GM19351 (cell line): ENCODE results near the gene PARS2.

ENCODE experiments used
- ATAC-seq: cut with Tn5 transposase; IDR thresholded peaks from one replicate; pipeline ENCODE4 v1.9.1; 2021; ENCODE audit warnings: mild to moderate bottlenecking, moderate library complexity; ENCODE audit not compliant: unreplicated experiment

The PARS2 gene

DNA sequence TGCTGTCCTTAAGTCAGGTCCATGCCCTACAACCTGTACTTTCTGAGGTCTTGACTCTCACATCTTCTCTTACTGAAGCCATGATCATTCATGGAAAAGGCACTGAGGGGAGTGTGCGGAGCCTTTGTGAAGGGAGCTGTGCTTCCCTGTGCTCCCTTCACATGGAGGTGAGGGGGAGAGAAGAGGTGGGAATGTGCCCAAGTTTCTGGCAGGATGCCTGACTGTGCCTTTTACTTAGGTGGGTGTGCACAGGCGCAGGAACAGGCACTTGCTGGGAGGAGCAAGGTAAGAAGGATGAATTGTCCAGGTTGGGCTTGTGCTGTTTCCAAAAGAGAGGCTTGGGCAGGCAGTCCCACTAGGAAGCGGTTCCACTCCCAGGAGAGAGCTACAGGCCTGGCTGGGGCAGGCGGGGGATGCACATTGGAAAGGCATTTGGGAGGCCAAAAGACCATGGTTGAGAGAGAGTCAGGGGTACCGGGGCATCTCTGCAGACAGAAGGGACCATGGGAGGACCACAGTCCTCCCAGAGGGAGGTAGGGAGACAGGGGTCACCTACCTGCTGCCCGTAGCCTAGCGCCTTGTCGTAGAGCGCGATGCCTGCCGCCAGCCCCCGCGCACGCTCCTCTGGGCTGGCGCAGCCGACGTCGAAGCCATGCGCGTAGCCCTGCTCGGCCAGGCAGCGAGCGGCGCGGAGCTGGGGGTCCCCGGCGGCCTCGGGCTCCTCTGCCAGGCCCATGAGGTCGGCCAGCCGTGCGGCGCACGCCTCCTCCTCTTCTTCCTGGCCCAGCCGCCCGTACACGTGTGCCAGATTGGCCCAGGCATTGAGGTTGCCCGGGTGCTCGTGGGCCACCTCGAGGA, 35.9 kb upstream of the PARS2 start:
- no peak for ATAC-seq

- peak; percentile 49 for ATAC-seq
These were observed 34.7 kb upstream of the PARS2 start for GRCh38 chr1:54798769-54799641.

GRCh38 chr1:54798206-54798605, 33.9 kb upstream of the PARS2 start:
- no peak for ATAC-seq

- no peak for ATAC-seq
These were observed 32.6 kb upstream of the PARS2 start for GRCh38 chr1:54796902-54797301.

DNA sequence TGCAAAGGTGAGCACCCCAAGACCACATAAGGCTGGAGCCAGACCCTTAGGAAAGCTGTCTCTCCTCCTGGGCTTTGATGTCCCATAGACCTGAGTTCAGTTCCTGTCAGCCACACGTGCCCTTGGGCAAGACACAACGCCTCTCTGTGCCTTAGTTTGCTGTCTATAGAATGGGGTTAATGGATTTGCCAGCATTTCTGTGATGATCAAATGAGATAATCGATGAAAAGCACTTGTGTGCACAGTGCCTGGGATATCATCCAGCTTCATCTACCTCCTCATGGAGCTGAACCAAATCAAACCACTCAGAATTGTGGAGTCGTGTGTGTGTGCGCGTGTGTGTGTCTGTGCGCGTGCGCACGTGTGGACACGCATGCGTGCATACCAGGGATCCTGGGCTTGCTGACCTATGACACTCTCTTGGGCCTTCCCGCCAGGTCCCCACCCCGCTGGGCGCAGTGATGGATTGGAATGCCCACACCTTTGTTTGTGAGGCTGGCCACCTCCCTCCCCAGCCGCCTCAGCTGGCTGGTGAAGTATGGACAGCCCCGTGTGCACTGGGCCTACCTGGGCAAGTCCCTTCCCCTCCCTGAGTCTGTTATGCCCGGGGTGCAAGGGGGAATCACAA, 31.6 kb upstream of the PARS2 start:
- ATAC-seq: no peak

DNA sequence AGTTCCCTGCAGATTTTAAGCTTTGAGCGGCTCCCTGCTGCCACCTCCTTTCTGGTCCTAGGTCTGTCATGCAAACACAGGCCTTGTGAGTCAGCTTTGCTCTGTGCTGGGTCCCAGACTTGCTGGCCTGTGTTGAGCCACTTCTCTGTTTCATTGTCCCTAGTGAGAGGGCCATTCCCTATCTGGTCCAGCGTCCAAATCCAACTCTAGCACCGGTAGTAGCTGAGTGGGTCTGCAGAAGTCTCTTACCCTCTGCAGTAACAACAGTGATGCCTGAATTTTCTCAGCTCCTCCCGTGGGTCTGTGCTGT, 31.0 kb upstream of the PARS2 start:
- no peak for ATAC-seq

DNA sequence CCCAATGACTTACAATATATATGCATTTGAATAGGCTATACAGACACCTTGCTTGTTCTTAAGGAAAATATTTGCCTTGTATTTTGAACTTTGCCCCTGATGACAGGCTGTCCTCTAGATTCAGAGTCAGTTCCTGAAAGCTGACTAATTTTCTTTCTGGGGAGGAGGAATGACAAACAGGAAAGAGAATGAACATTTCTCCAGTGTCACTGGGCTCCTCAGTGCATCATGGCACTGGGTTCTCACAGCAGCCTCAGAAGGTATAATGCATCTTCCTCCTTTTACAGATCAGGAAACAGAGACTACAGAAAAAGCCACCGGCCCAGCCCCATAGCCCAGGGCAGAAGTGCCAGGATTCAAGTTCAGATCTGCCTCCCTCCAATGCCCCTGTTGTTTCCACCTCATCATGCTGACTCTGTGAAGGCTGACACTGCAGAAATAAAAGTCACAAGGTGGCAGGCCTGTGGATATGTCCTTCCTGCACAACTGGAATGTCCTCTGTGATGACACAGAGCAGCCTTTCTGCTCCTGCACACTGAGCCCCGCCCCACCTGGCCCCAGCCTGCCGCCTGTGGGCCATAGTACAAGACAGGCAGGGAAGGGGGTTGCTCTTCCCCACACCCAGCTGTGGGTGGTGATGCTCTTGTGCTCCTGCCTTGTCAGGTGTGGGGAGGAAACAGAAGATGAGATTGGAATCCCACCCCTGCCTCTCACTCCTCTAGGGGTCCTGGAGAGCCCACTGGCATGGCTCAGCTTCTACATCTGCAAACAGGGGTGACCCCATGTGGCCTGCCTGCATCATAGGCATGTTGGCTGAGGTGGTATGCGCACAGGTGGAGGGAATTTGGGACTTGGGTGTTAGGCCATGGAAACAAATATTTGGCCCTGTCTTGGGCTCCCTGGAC, 30.4 kb upstream of the PARS2 start:
- no peak for ATAC-seq

DNA sequence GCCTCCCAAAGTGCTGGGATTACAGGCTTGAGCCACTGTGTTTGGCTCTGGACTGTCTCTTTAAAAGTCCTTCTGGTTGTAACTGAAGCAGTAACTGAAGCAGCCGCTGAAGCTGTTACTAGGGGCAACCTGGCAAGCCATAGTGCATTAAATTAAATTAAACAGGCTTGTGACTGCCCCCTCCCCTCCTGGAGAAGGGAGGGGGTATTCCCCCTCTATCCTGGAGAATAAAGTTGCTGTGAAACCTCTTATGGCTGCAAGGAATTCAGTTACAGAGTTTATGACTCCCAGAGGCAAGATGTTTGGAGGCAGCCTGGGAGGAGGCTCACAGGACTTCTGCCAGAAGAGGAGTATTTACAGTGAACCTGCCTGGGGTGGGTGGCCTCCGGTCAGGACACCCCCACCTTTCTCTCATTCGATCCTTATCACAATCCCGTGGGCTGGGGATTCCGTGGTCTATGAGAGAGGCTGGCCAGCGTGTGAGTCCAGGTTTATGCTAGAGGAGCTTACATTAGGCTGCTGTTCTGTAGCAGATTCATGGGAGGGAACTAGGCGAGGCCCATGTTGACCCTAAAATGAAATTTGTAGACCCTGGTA, 28.5 kb upstream of the PARS2 start:
- ATAC-seq: no peak

- ATAC-seq: no peak
These were observed 27.7 kb upstream of the PARS2 start for GRCh38 chr1:54791880-54792522.

GRCh38 chr1:54788459-54788858, 24.1 kb upstream of the PARS2 start:
- ATAC-seq: no peak

- ATAC-seq: no peak
These were observed 23.3 kb upstream of the PARS2 start for GRCh38 chr1:54787604-54788003.

DNA sequence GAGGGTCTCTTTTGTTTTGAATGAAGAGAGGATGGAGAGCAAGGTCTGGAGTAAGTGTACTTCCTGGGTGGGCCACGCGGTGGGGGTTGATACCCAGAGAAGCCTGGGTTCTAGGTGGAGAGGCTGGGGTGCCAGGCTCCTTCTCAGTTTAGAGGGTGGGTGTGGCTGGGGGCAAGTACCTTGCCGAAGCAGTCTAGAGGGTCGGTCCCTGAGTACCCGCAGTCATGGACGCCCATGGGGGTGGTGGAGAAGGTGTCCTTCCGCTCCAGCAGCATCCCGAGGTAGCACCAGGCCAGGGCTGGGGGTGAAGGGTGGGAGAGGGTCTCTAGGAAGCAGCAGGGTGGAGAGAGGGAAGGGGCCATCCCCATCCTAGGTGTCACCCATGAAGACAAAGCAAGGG, 22.5 kb upstream of the PARS2 start:
- no peak for ATAC-seq

DNA sequence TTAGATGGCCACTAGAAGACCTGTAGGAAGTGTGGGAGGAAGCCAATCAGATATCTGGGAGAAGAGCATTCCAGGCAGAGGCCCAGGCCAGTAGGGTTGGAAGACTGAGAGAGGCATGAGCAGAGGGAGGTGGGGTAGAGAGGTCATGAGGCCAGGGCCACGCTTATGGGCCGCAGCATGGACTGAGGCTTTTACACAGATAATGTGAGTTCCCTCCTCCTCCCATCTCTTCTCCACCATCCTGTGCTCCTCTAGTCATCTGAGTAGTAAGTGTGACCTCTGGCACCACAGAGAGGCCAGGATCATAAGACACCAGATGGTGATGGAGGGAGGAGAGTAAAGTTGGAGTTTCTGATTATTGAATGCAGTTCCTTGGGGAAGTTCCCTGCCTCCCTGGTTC, 19.7 kb upstream of the PARS2 start:
- no peak for ATAC-seq

DNA sequence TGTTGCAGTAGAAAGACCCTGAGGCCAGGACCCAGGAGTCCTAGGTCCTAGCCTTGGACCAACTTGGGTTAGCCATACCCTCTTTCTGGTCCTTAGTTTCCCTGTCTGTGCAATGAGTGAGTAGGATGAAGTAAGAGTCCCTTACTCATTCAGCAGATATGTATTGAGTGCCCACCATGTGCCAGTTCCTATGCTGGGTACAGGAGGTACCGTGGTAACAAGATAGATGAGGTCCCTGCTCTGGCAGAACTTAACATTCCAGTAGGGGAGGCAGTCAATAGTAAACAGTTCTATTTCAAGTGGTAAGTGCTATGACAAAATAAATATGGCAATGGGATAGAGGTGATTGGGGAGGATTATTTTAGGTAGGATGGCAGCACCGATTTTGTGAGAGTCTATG, 18.3 kb upstream of the PARS2 start:
- no peak for ATAC-seq

GRCh38 chr1:54782156-54782555, 17.8 kb upstream of the PARS2 start:
- no peak for ATAC-seq

GRCh38 chr1:54781023-54781723, 16.9 kb upstream of the PARS2 start:
- ATAC-seq: no peak

DNA sequence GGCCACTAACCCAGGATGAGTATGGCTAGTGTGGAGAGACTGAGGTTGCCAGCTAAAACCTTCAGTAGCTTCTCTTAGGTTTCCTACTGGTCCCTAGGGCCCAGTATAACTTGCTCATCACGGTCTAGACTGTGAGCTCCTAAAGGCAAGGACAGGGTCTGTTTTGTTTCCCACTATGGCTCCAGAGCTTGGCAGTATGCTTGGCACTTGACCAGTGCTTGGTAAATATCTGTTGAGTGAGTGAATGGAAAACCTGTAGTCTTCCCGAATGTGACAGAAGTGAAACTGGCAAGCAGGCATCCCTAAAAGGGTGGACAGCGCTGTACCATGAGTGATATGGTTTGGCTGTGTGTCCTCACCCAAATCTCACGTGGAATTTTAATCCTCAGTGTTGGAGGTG, 13.1 kb upstream of the PARS2 start:
- no peak for ATAC-seq

DNA sequence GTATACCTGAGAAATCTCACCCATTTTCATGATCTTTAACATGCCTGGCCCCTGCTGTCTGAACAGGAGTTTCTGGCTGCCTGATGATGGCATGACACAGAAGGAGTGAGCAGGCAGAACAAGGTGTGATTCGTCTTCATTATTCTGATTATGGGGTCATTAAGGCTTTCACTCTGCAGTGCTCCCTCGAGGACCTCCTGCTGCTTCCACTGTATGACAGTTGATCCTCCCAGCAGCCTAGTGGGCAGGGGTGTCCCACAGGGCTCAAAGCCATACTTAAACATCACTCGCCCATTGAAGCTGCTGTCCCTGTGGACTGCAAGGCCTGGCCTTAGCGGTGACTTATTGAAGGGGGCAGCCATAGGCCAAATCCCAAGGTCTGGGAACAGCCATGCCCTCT, 12.7 kb upstream of the PARS2 start:
- ATAC-seq: no peak
